ENCODE data around the gene POLE.

GRCh38 chr12:132708150-132708549 lies 21.0 kb upstream of the POLE start:
- TF ChIP-seq TAF1 (conservative IDR thresholded peaks at IDR 0.05) (no peak), CTCF (IDR thresholded peaks at IDR 0.05; ENCODE audit: low read depth, low read length, missing input control) (no peak), RAD21 (IDR thresholded peaks at IDR 0.05) (no peak), GABPA (IDR thresholded peaks at IDR 0.05 in 1 of 2, conservative IDR thresholded peaks at IDR 0.05 in 1 of 2) (no peak), ZBTB33 (IDR thresholded peaks at IDR 0.05) (no peak), MAX (IDR thresholded peaks at IDR 0.05) (no peak), REST (IDR thresholded peaks at IDR 0.05) (no peak), JUND (IDR thresholded peaks at IDR 0.05) (no peak), YY1 (IDR thresholded peaks at IDR 0.05) (no peak), HNF4G (IDR thresholded peaks at IDR 0.05) (no peak)
